Stomach (tissue), 9 donors: ENCODE measurements around the gene TIMM44. TPM values are rescaled to one million over a fixed set of nuclear protein-coding genes. Genes with fewer than 3 reads are reported as not detected.

Experiments used
- DNase-seq, 2 donors: peaks; one replicate each; pipeline versions ENCODE4 v3.0.0 to v3.0.0-alpha.2; 2013 to 2019
- H3K27ac ChIP-seq, 5 donors: fragments of 200-600 bp in 4 of 5; sonication (generic) in 4 of 5; one replicate each; pipeline ENCODE4 v1.5.1; 2013 to 2019; ENCODE audit warnings: mild to moderate bottlenecking in 1 of 5, moderate library complexity in 1 of 5
- H3K27me3 ChIP-seq, 3 donors: fragments of 200-600 bp; sonication (generic); one replicate each; pipeline ENCODE4 v1.5.1; 2017 to 2019; ENCODE audit warnings: mixed run types in 1 of 3
- H3K36me3 ChIP-seq, 4 donors: fragments of 200-600 bp; sonication (generic); 1 replicate in 3 of 4; 2 replicates in 1 of 4; pipeline ENCODE4 v1.5.1; 2016 to 2019
- H3K4me1 ChIP-seq, 4 donors: fragments of 200-600 bp; sonication (generic); one replicate each; pipeline ENCODE4 v1.5.1; 2016 to 2019
- H3K4me3 ChIP-seq, 4 donors: fragments of 200-600 bp; sonication (generic) in 3 of 4; one replicate each; pipeline ENCODE4 v1.5.1; 2016 to 2019; ENCODE audit warnings: mild to moderate bottlenecking in 1 of 4
- H3K9me3 ChIP-seq, 4 donors: fragments of 200-600 bp; sonication (generic); one replicate each; pipeline ENCODE4 v1.5.1; 2016 to 2019
- CTCF ChIP-seq, 7 experiments: fragments of 450-650 bp in 4 of 7; fragments of 200-600 bp in 3 of 7; sonication (generic) in 3 of 7; IDR thresholded peaks; one replicate each; pipeline ENCODE4 v1.5.1; 2016 to 2019; ENCODE audit warnings: antibody characterized with exemption in 7 of 7, control low read depth in 2 of 7, mild to moderate bottlenecking in 1 of 7
- EP300 ChIP-seq: sonication (generic); formaldehyde crosslinking; IDR thresholded peaks from one replicate; pipeline ENCODE4 v1.6.1; 2017; ENCODE audit warnings: antibody characterized with exemption
- POLR2A ChIP-seq, 4 donors: fragments of 450-650 bp; IDR thresholded peaks; one replicate each; pipeline ENCODE4 v1.6.1; 2016; ENCODE audit warnings: antibody characterized with exemption in 4 of 4, control low read depth in 2 of 4, mild to moderate bottlenecking in 1 of 4, moderate library complexity in 1 of 4
- POLR2AphosphoS5 ChIP-seq, 3 donors: sonication (generic); formaldehyde crosslinking; IDR thresholded peaks; one replicate each; pipeline ENCODE4 v1.6.1; 2016; ENCODE audit warnings: antibody characterized with exemption in 3 of 3
- WGBS, 5 donors: extraction: QIAGEN DNeasy Blood & Tissue Kit in 3 of 5; methylation state at CpG; one replicate each; pipeline versions ENCODE4 v1.1.5 to v1.1.7; 2013 to 2018; 5-methylcytosine and 5-hydroxymethylcytosine counted together
- intact Hi-C: fragments of 100-400 bp; cut with DNase I; formaldehyde crosslinking; loops from one replicate; pipeline ENCODE4 v1.15.1; 2023; ENCODE audit warnings: low total_unique reads
- polyA plus RNA-seq, 3 donors: library from polyadenylated mRNA; stranded (reverse); fragments of 200-250 nt; gene quantifications; one replicate each; pipeline ENCODE4 v1.2.3, GENCODE V29; 2013
- total RNA-seq, 5 donors: library from RNA; depleted of rRNA; stranded (reverse); fragments of >200 nt; gene quantifications; one replicate each; pipeline versions ENCODE4 v1.1.0 to v1.2.3, GENCODE V29; 2014 to 2016
- donor health status: healthy with polysubstance abuse.
- donor health status: Bipolar disorder and iron deficiency.
- donor health status: healthy.

The TIMM44 gene
- total and polyA plus RNA-seq, 8 donors: 41.0 to 123 (median 52.8) TPM

- 0 to 1% (median 1%) methylated on average over 12 to 96 of the region's 98 CpGs for WGBS, 5 donors
- intact Hi-C loops: loop anchor here (10.0 kb wide), 1 partner anchor 71 kb away; no protein-coding TSS in a partner anchor
- H3K36me3 ChIP-seq: peaks cover 13 to 25% (median 23%) of the 10 kb centered on the region in 4 donors
- H3K4me3 ChIP-seq: peak overlapping the region; percentile 53 to 61 (median 58)
- H3K27ac ChIP-seq: peak overlapping the region in 2 of 5 donors; percentile 86 to 89
- peak; percentile 68 to 94 for DNase-seq
- TF ChIP-seq CTCF (IDR thresholded peaks at IDR 0.05): peak in 5 of 7 experiments; percentile 10 to 86 (median 73)
- TF ChIP-seq POLR2AphosphoS5 (IDR thresholded peaks at IDR 0.05): no peak
- no peak for TF ChIP-seq EP300
- H3K9me3 ChIP-seq: no peaks in the 10 kb centered on the region
- peaks cover 0 to 12% (median 9%) of the 10 kb centered on the region in 3 donors for H3K27me3 ChIP-seq
- peaks cover 50 to 88% (median 66%) of the 10 kb centered on the region in 4 donors for H3K4me1 ChIP-seq
Measured at GRCh38 chr19:7925171-7925851, 18.2 kb downstream of the TIMM44 start.

GRCh38 chr19:7924651-7925170 is 18.8 kb downstream of the TIMM44 start:
- no peak for DNase-seq
- TF ChIP-seq POLR2AphosphoS5 (IDR thresholded peaks at IDR 0.05) (no peak), CTCF (IDR thresholded peaks at IDR 0.05) (no peak), EP300 (no peak), POLR2A (IDR thresholded peaks at IDR 0.05) (no peak)
- Histone ChIP-seq H3K27me3 (peaks cover 0 to 13% (median 9%) of the 10 kb centered on the region in 3 donors), H3K4me1 (peaks cover 53 to 86% (median 68%) of the 10 kb centered on the region in 4 donors), H3K4me3 (peak overlapping the region; percentile 53 to 61 (median 58)), H3K36me3 (peaks cover 13 to 20% (median 17%) of the 10 kb centered on the region in 4 donors), H3K27ac (peak overlapping the region in 2 of 5 donors; percentile 86 to 89), H3K9me3 (no peaks in the 10 kb centered on the region)
- intact Hi-C loops: loop anchor here (10.0 kb wide), 1 partner anchor 70 kb away; no protein-coding TSS in a partner anchor
- WGBS, 5 donors: 34 to 48% (median 47%) methylated on average over 28 to 33 of the region's 34 CpGs

- H3K27ac ChIP-seq: peak overlapping the region in 2 of 5 donors; percentile 86 to 89
- H3K27me3 ChIP-seq: peaks cover 0 to 18% (median 10%) of the 10 kb centered on the region in 3 donors
- H3K4me3 ChIP-seq: peak overlapping the region in 2 of 4 donors; percentile 57 to 60
- TF ChIP-seq POLR2A (IDR thresholded peaks at IDR 0.05) (no peak), EP300 (no peak), POLR2AphosphoS5 (IDR thresholded peaks at IDR 0.05) (no peak), CTCF (IDR thresholded peaks at IDR 0.05) (no peak)
- H3K9me3 ChIP-seq: no peaks in the 10 kb centered on the region
- intact Hi-C loops: loop anchor here (10.0 kb wide), 1 partner anchor 69 kb away; no protein-coding TSS in a partner anchor
- WGBS, 5 donors: 70 to 80% (median 74%) methylated on average over 12 of the region's 12 CpGs
- DNase-seq: no peak
- H3K4me1 ChIP-seq: peaks cover 58 to 86% (median 71%) of the 10 kb centered on the region in 4 donors
- peaks cover 13 to 20% (median 17%) of the 10 kb centered on the region in 4 donors for H3K36me3 ChIP-seq
Measured at GRCh38 chr19:7924241-7924640, 19.2 kb downstream of the TIMM44 start.
